ENCODE results near the gene EXOC6B. TPM values are rescaled to one million over a fixed set of nuclear protein-coding genes. Genes with fewer than 3 reads are reported as not detected.

EXOC6B gene
- total and polyA plus RNA-seq, 10 of the 15 experiments (the other 5 are each of a cell fraction or from before 2014, with no cell fraction given): 0.23 to 2.2 (median 1.2) TPM

- H4K20me1 ChIP-seq (ENCODE audit: control insufficient read depth, insufficient read depth): no peaks in the 10 kb centered on the region
- no peak for TF ChIP-seq IKZF2 (IDR thresholded peaks at IDR 0.05)
- no peak for TF ChIP-seq ATF3 (IDR thresholded peaks at IDR 0.05; ENCODE audit: borderline replicate concordance, extremely low read depth, low read depth, low read length)
- TF ChIP-seq ETV6 (conservative IDR thresholded peaks at IDR 0.05 in 1 of 2, IDR thresholded peaks at IDR 0.05 in 1 of 2; ENCODE audit: borderline replicate concordance in 1 of 2, low read depth in 1 of 2): no peak
- no peak for TF ChIP-seq CHD4 (IDR thresholded peaks at IDR 0.05)
- no peak for TF ChIP-seq WRNIP1 (IDR thresholded peaks at IDR 0.05; ENCODE audit: borderline replicate concordance, low read depth, low read length)
- no peak for TF ChIP-seq FOXK2 (IDR thresholded peaks at IDR 0.05)
- TF ChIP-seq GATAD2B (conservative IDR thresholded peaks at IDR 0.05; ENCODE audit: low read depth): no peak
- no peak for TF ChIP-seq BCL11A (IDR thresholded peaks at IDR 0.05; ENCODE audit: low read depth, low read length)
- no peak for TF ChIP-seq SPI1 (IDR thresholded peaks at IDR 0.05; ENCODE audit: borderline replicate concordance, insufficient read depth, low read depth, low read length)
- no peak for TF ChIP-seq TAF1 (IDR thresholded peaks at IDR 0.05; ENCODE audit: borderline replicate concordance, low read depth, low read length)
- no peak for TF ChIP-seq SREBF2 (IDR thresholded peaks at IDR 0.05; ENCODE audit: low read length)
- TF ChIP-seq KAT2A (conservative IDR thresholded peaks at IDR 0.05; ENCODE audit: control insufficient read depth, low read depth, low read length): no peak
- TF ChIP-seq MYC (IDR thresholded peaks at IDR 0.05; ENCODE audit: insufficient read depth, insufficient read length, insufficient replicate concordance, low read length, severe bottlenecking): no peak
- TF ChIP-seq IRF5 (IDR thresholded peaks at IDR 0.05; ENCODE audit: borderline replicate concordance): no peak
- no peak for TF ChIP-seq STAT3 (IDR thresholded peaks at IDR 0.05; ENCODE audit: low read depth, low read length)
- no peak for TF ChIP-seq CREM (IDR thresholded peaks at IDR 0.05; ENCODE audit: low read depth)
- no peak for TF ChIP-seq POLR2A (IDR thresholded peaks at IDR 0.05; ENCODE audit: low read depth, low read length)
- no peak for TF ChIP-seq SREBF1 (IDR thresholded peaks at IDR 0.05; ENCODE audit: low read length)
- TF ChIP-seq CHD2 (IDR thresholded peaks at IDR 0.05; ENCODE audit: borderline replicate concordance, low read depth, low read length): no peak
- no peak for TF ChIP-seq MXI1 (IDR thresholded peaks at IDR 0.05; ENCODE audit: low read depth, low read length)
- intact Hi-C loops (cut with micrococcal nuclease; ENCODE audit: unreplicated experiment): no loop called here
- H3K36me3 ChIP-seq (ENCODE audit: control insufficient read depth in 2 of 2, insufficient read depth in 2 of 2, low read length in 1 of 2): no peaks in the 10 kb centered on the region
- ChIA-PET SMC1A (ENCODE audit: uncharacterized antibody, unreplicated experiment) (interaction anchor here (0.9 to 1.1 kb wide), 3 partner anchors 13 to 38 kb away, joined by 3 read pairs; no protein-coding TSS in a partner anchor), POLR2A (no interaction called here), CTCF (interaction anchor here (0.9 to 2.0 kb wide), 4 partner anchors 31 to 47 kb away, joined by 3 to 11 read pairs (median 3); no protein-coding TSS in a partner anchor), RAD21 (ENCODE audit: unreplicated experiment) (no interaction called here)
- in situ Hi-C loops (cut with MboI): no loop called here
- H3K27ac ChIP-seq (ENCODE audit: control insufficient read depth, insufficient read depth): no peak overlapping the region
- no peak overlapping the region for H2AFZ ChIP-seq (ENCODE audit: control insufficient read depth, low read depth, low read length)
- WGBS (ENCODE audit: insufficient coverage, insufficient replicate concordance, low lambda C conversion rate, missing lambda C conversion rate): 84% methylated on average over 13 of the region's 13 CpGs
- H3K27me3 ChIP-seq (replicated peaks in 1 of 2; ENCODE audit: control insufficient read depth in 2 of 2, insufficient read depth in 2 of 2, low read length in 1 of 2): no peaks in the 10 kb centered on the region
- no peaks in the 10 kb centered on the region for H3K79me2 ChIP-seq (ENCODE audit: control insufficient read depth, insufficient read depth, low read length)
- no peaks in the 10 kb centered on the region for H3K4me1 ChIP-seq (ENCODE audit: control insufficient read depth, insufficient read depth, low read length)
- no peak overlapping the region for H3K4me2 ChIP-seq (ENCODE audit: control insufficient read depth, insufficient read depth)
- no peak overlapping the region for H3K9ac ChIP-seq (ENCODE audit: control insufficient read depth, insufficient read depth, low read length)
- no peak for ATAC-seq
- H3K4me3 ChIP-seq: no peak overlapping the region
- BruUV-seq (replicated peaks): no TSS peak
- FAIRE-seq: no peak
- H3K9me3 ChIP-seq (replicated peaks; ENCODE audit: control insufficient read depth, insufficient read depth, low read length): no peaks in the 10 kb centered on the region
- no peak for DNase-seq (ENCODE audit: low read depth, low spot score)
Measured at GRCh38 chr2:72815655-72816278, 10.1 kb downstream of the EXOC6B start.

Measured in GM12878 (cell line).